ENCODE data around the gene GLB1L.

- no peak for TF ChIP-seq CTCF (IDR thresholded peaks at IDR 0.05)
- TF ChIP-seq POLR2A (IDR thresholded peaks at IDR 0.05): no peak
Measured at GRCh38 chr2:219272356-219272755, 27.1 kb upstream of the GLB1L start.

Data from testis (tissue), 2 donors.